Measurements from ENCODE around the gene CCR7. TPM values are rescaled to one million over a fixed set of nuclear protein-coding genes. Genes with fewer than 3 reads are reported as not detected.
A peak's percentile ranks its signal among the peaks of the same experiment; 100 is the strongest.

The CCR7 gene
- total and polyA plus RNA-seq, 2 of the 13 experiments (the other 11 are each of a cell fraction or from before 2014, with no cell fraction given), result 0.04 to 0.53 TPM

DNA sequence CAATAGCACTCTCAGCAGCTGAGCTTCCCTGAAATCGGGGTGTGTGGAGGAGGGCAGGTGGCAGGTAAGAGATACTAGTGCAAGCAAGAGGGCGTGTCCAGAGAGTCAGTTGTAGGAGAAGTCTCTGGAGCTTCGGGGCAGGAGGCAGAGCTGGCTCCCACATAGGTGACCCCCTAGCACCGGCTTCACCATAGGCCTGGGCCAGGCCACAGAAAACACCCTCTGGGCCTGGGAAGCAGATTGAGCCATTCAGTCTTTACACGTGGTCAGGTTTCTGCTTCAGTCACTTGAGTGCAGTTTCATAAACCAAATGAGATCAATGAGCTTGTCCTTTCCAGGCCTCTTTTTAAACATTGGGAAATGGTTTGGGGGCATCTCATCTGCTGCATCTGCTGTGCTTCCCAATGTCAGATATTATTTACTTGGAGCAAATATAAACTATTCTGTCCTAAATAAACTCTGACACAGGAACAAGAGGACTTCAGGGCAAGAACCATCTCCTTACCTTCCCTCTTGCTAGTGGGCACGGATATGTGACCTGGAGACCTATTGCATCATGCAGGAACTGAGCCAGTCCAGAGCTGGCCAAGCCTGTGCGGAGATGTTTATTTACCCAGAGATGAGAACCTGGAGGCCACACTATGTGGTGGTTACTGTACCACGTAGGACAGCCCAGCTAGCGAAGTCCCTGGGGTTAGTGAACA is 16.1 kb downstream of the CCR7 start (continued):
- TF ChIP-seq, protein P1, sequence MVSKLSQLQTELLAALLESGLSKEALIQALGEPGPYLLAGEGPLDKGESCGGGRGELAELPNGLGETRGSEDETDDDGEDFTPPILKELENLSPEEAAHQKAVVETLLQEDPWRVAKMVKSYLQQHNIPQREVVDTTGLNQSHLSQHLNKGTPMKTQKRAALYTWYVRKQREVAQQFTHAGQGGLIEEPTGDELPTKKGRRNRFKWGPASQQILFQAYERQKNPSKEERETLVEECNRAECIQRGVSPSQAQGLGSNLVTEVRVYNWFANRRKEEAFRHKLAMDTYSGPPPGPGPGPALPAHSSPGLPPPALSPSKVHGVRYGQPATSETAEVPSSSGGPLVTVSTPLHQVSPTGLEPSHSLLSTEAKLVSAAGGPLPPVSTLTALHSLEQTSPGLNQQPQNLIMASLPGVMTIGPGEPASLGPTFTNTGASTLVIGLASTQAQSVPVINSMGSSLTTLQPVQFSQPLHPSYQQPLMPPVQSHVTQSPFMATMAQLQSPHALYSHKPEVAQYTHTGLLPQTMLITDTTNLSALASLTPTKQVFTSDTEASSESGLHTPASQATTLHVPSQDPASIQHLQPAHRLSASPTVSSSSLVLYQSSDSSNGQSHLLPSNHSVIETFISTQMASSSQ (IDR thresholded peaks at IDR 0.05; ENCODE audit: low read depth), result peak; percentile 69
- TF ChIP-seq, protein P1 (CRISPR knock-in tag; IDR thresholded peaks at IDR 0.05; ENCODE audit: borderline replicate concordance), result peak; percentile 90; the same call in 1 of the 2 replicates
- TF ChIP-seq, protein P2, sequence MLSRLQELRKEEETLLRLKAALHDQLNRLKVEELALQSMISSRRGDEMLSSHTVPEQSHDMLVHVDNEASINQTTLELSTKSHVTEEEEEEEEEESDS (CRISPR knock-in tag; IDR thresholded peaks at IDR 0.05; ENCODE audit: borderline replicate concordance), result no peak
- TF ChIP-seq FOXO4 (CRISPR knock-in tag; conservative IDR thresholded peaks at IDR 0.05) (no peak), HNRNPL (IDR thresholded peaks at IDR 0.05; ENCODE audit: low read depth, low read length) (0 out of 2 replicates have a peak, but pooled peaks have one; percentile 1), TAF15 (IDR thresholded peaks at IDR 0.05; ENCODE audit: low read depth, low read length, poor library complexity, severe bottlenecking) (no peak), ZNF441 (CRISPR knock-in tag; IDR thresholded peaks at IDR 0.05; ENCODE audit: borderline replicate concordance) (peak; percentile 90), KLF6 (CRISPR knock-in tag; IDR thresholded peaks at IDR 0.05) (peak; percentile 73; the same call in 1 of the 2 replicates), FIP1L1 (IDR thresholded peaks at IDR 0.05; ENCODE audit: borderline replicate concordance, insufficient read depth, low read depth, low read length) (no peak), MTERF4 (CRISPR knock-in tag; IDR thresholded peaks at IDR 0.05) (peak; percentile 63; the same call in 1 of the 2 replicates), POLR2G (IDR thresholded peaks at IDR 0.05; ENCODE audit: low read depth, low read length) (peak; percentile 72), GABPB1 (CRISPR knock-in tag; IDR thresholded peaks at IDR 0.05) (peak; percentile 72), ARNT (IDR thresholded peaks at IDR 0.05) (no peak), ZMYM2 (CRISPR knock-in tag; IDR thresholded peaks at IDR 0.05) (peak; percentile 95), CENPX (CRISPR knock-in tag; IDR thresholded peaks at IDR 0.05) (no peak)
- TF ChIP-seq, protein P3, sequence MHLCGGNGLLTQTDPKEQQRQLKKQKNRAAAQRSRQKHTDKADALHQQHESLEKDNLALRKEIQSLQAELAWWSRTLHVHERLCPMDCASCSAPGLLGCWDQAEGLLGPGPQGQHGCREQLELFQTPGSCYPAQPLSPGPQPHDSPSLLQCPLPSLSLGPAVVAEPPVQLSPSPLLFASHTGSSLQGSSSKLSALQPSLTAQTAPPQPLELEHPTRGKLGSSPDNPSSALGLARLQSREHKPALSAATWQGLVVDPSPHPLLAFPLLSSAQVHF (CRISPR knock-in tag; IDR thresholded peaks at IDR 0.05), result no peak
- TF ChIP-seq, protein P4, sequence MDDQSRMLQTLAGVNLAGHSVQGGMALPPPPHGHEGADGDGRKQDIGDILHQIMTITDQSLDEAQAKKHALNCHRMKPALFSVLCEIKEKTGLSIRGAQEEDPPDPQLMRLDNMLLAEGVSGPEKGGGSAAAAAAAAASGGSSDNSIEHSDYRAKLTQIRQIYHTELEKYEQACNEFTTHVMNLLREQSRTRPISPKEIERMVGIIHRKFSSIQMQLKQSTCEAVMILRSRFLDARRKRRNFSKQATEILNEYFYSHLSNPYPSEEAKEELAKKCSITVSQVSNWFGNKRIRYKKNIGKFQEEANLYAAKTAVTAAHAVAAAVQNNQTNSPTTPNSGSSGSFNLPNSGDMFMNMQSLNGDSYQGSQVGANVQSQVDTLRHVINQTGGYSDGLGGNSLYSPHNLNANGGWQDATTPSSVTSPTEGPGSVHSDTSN (CRISPR knock-in tag; IDR thresholded peaks at IDR 0.05; ENCODE audit: borderline replicate concordance), result no peak
- TF ChIP-seq, protein P5, sequence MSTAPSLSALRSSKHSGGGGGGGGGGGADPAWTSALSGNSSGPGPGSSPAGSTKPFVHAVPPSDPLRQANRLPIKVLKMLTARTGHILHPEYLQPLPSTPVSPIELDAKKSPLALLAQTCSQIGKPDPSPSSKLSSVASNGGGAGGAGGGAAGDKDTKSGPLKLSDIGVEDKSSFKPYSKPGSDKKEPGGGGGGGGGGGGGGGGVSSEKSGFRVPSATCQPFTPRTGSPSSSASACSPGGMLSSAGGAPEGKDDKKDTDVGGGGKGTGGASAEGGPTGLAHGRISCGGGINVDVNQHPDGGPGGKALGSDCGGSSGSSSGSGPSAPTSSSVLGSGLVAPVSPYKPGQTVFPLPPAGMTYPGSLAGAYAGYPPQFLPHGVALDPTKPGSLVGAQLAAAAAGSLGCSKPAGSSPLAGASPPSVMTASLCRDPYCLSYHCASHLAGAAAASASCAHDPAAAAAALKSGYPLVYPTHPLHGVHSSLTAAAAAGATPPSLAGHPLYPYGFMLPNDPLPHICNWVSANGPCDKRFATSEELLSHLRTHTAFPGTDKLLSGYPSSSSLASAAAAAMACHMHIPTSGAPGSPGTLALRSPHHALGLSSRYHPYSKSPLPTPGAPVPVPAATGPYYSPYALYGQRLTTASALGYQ (CRISPR knock-in tag; IDR thresholded peaks at IDR 0.05), result peak; percentile 84
